ENCODE data around the gene C17orf75. TPM values are rescaled to one million over a fixed set of nuclear protein-coding genes. Genes with fewer than 3 reads are reported as not detected.
A peak's percentile ranks its signal among the peaks of the same experiment; 100 is the strongest.

C17orf75 gene
- total and polyA plus RNA-seq, 10 of the 15 experiments (the other 5 are each of a cell fraction or from before 2014, with no cell fraction given): 21.7 to 53.0 (median 27.3) TPM

GRCh38 chr17:32341141-32341856, 674 bp downstream of the C17orf75 start (continued):
- no peak for TF ChIP-seq ZBTB40 (IDR thresholded peaks at IDR 0.05; ENCODE audit: borderline replicate concordance)
- no peak for TF ChIP-seq NFIC (IDR thresholded peaks at IDR 0.05; ENCODE audit: low read depth, low read length)
- no peak for TF ChIP-seq IRF4 (IDR thresholded peaks at IDR 0.05; ENCODE audit: low read depth, low read length)
- peak; percentile 24 for TF ChIP-seq SKIL (IDR thresholded peaks at IDR 0.05; ENCODE audit: low read depth, poor library complexity, severe bottlenecking)
- no peak for TF ChIP-seq EED (IDR thresholded peaks at IDR 0.05; ENCODE audit: low read depth)
- TF ChIP-seq CHD2 (IDR thresholded peaks at IDR 0.05; ENCODE audit: borderline replicate concordance, low read depth, low read length): no peak
- no peak for TF ChIP-seq CEBPZ (IDR thresholded peaks at IDR 0.05; ENCODE audit: low read depth, low read length)
- TF ChIP-seq CREM (IDR thresholded peaks at IDR 0.05; ENCODE audit: low read depth): no peak
- no peak for TF ChIP-seq NFYA (IDR thresholded peaks at IDR 0.05; ENCODE audit: borderline replicate concordance, low read depth, low read length)
- TF ChIP-seq NFXL1 (IDR thresholded peaks at IDR 0.05; ENCODE audit: borderline replicate concordance): no peak
- no peak for TF ChIP-seq KAT2A (conservative IDR thresholded peaks at IDR 0.05; ENCODE audit: control insufficient read depth, low read depth, low read length)
- no peak for TF ChIP-seq FOXK2 (IDR thresholded peaks at IDR 0.05)
- TF ChIP-seq MYB (IDR thresholded peaks at IDR 0.05; ENCODE audit: borderline replicate concordance, low read depth, low read length): no peak
- TF ChIP-seq NBN (IDR thresholded peaks at IDR 0.05): no peak
- TF ChIP-seq RBBP5 (conservative IDR thresholded peaks at IDR 0.05): no peak
- TF ChIP-seq ATF3 (IDR thresholded peaks at IDR 0.05; ENCODE audit: borderline replicate concordance, extremely low read depth, low read depth, low read length): no peak
- peak; percentile 24; the same call in 1 of the 2 replicates for TF ChIP-seq SMAD5 (IDR thresholded peaks at IDR 0.05; ENCODE audit: low read depth)
- no peak for TF ChIP-seq NR2C1 (IDR thresholded peaks at IDR 0.05)
- no peak for TF ChIP-seq ATF7 (IDR thresholded peaks at IDR 0.05; ENCODE audit: low read depth)
- no peak for TF ChIP-seq ZZZ3 (IDR thresholded peaks at IDR 0.05; ENCODE audit: control insufficient read depth, insufficient read length, low read depth)
- TF ChIP-seq CHD1 (IDR thresholded peaks at IDR 0.05; ENCODE audit: low read depth, low read length): no peak
- TF ChIP-seq YY1 (IDR thresholded peaks at IDR 0.05; ENCODE audit: low read depth, low read length): no peak
- no peak for TF ChIP-seq POLR2A (IDR thresholded peaks at IDR 0.05; ENCODE audit: low read depth, low read length)
